A549 (cell line): ENCODE measurements around the gene ERVMER34-1. TPM values are rescaled to one million over a fixed set of nuclear protein-coding genes. Genes with fewer than 3 reads are reported as not detected.

ENCODE experiments used
- ATAC-seq, 2 experiments: fragments of 200-7000 bp in 1 of 2; fragments of >200 bp in 1 of 2; cut with Nextera tagmentation in 1 of 2; cut with Tn5 transposase in 1 of 2; 3 replicates each; pipeline versions ENCODE4 v1.8.0 to v1.9.1; 2018 to 2020; ENCODE audit warnings: mild to moderate bottlenecking in 1 of 2, moderate library complexity in 1 of 2
- CTCF ChIA-PET: fragments of 300-600 bp; sonication (Branson Sonifier 250); formaldehyde crosslinking; extraction: SDS; loops from one replicate; lab custom pipeline; 2021; ENCODE audit warnings: antibody characterized with exemption, inconsistent platforms; lab: Yijun Ruan, JAX
- POLR2A ChIA-PET: fragments of 350-600 bp; formaldehyde crosslinking; extraction: SDS; loops from one replicate; lab custom pipeline; 2021; ENCODE audit warnings: antibody characterized with exemption, inconsistent platforms; lab: Yijun Ruan, JAX
- DNase-seq, 2 experiments: peaks; one replicate each; pipeline versions ENCODE4 v3.0.0 to v3.0.0-alpha.2; 2011 to 2016; ENCODE audit warnings: low read depth in 1 of 2, low spot score in 1 of 2
- FAIRE-seq: peaks from 2 replicates; lab custom pipeline; 2011; peaks lifted over from hg19 to GRCh38; lab: Jason Lieb, UNC
- H3K27ac ChIP-seq, 2 experiments: fragments of >200 bp; sonication (Bioruptor Twin); formaldehyde crosslinking; 3 replicates each; pipeline ENCODE4 v1.5.1; 2016 to 2017
- H3K4me1 ChIP-seq: fragments of >200 bp; sonication (Bioruptor Twin); formaldehyde crosslinking; 3 replicates; pipeline ENCODE4 v1.6.1; 2016
- H3K4me2 ChIP-seq: fragments of >200 bp; sonication (Bioruptor Twin); formaldehyde crosslinking; 3 replicates; pipeline ENCODE4 v1.6.1; 2016
- H3K4me3 ChIP-seq: fragments of >200 bp; sonication (Bioruptor Twin); formaldehyde crosslinking; 3 replicates; pipeline ENCODE4 v1.5.1; 2016
- H3K9me3 ChIP-seq: fragments of >200 bp; sonication (Bioruptor Twin); formaldehyde crosslinking; 3 replicates; pipeline ENCODE4 v1.6.1; 2016
- E2F6 ChIP-seq: IDR thresholded peaks from 2 replicates; pipeline ENCODE4 v1.6.1; 2012; ENCODE audit warnings: low read depth, borderline replicate concordance
- RARB ChIP-seq: fragments of 250-450 bp; sonication (Bioruptor Pico); IDR thresholded peaks from 2 replicates; pipeline ENCODE4 v1.8.0; 2021; ENCODE audit warnings: mild to moderate bottlenecking, moderate library complexity
- RNF2 ChIP-seq: fragments of 200-600 bp; sonication (generic); IDR thresholded peaks from 2 replicates; pipeline ENCODE4 v1.6.1; 2016; ENCODE audit warnings: low read depth, mild to moderate bottlenecking, antibody characterized with exemption, moderate library complexity, borderline replicate concordance
- polyA plus RNA-seq, 4 experiments: library from polyadenylated mRNA; depleted of rRNA in 3 of 4; stranded (reverse); fragments of >200 nt; fragmentation: RNase III in 1 of 4; extraction: RNeasy Plus Mini Kit Qiagen cat#74134 plus additional on column Dnase treatment in 1 of 4; gene quantifications; 2 replicates in 3 of 4; 3 replicates in 1 of 4; pipeline ENCODE4 v1.2.3, GENCODE V29; 2011 to 2017
- small RNA-seq, 6 experiments: library from RNA; depleted of rRNA; stranded (forward); fragments of <200 nt; gene quantifications; one replicate each; pipeline ENCODE3, GENCODE V24; 2012

Gene ERVMER34-1
- polyA plus RNA-seq, 2 of the 4 experiments (the other 2 are of a cell fraction), result 0.41 to 0.59 TPM

GRCh38 chr4:52693492-52693891 is 57.7 kb downstream of the ERVMER34-1 start:
- no peaks in the 10 kb centered on the region for H3K4me1 ChIP-seq
- no peak overlapping the region for H3K4me3 ChIP-seq
- no peaks in the 10 kb centered on the region for H3K9me3 ChIP-seq
- H3K27ac ChIP-seq, result no peak overlapping the region
- TF ChIP-seq E2F6 (no peak), RARB (CRISPR knock-in tag) (no peak), RNF2 (no peak)
- ChIA-PET POLR2A (no interaction called here), CTCF (no interaction called here)
- no peak for ATAC-seq
- no peak for FAIRE-seq
- no peak overlapping the region for H3K4me2 ChIP-seq
- no peak for DNase-seq

Small RNA genes within 50 kb of the gene (small RNA-seq; reads per million reads assigned to genes)
- gene MIR4449 (1.2 to 36.1 (median 4.1) reads per million in 6 experiments), gene RF00019 (0 reads per million in 6 experiments), gene RF00568 (0 to 0.16 (median 0) reads per million in 6 experiments), gene SNORA26 (11.4 to 258 (median 36.5) reads per million in 6 experiments)

Other genes starting within 250 kb of the ERVMER34-1 start
- 15.9 and 16.4 TPM in 2 replicates for gene USP46, start 92.1 kb downstream of the ERVMER34-1 start, polyA plus RNA-seq (2011; rRNA removed)
- gene USP46, start 92.1 kb downstream of the ERVMER34-1 start, polyA plus RNA-seq (2017; fragmentation: RNase III; extraction: RNeasy Plus Mini Kit Qiagen cat#74134 plus additional on column Dnase treatment), result 5.5 to 5.8 TPM (median 5.6 TPM) in 3 replicates
- gene RASL11B, start 110.9 kb upstream of the ERVMER34-1 start, polyA plus RNA-seq (2011; rRNA removed), result 0.05 TPM in 1 of 2 replicates, not detected in the other
- gene RASL11B, start 110.9 kb upstream of the ERVMER34-1 start, polyA plus RNA-seq (2017; fragmentation: RNase III; extraction: RNeasy Plus Mini Kit Qiagen cat#74134 plus additional on column Dnase treatment), result 0.04 to 0.12 TPM (median 0.07 TPM) in 3 replicates